GM18858 (cell line): ENCODE results near the gene INPP4B.
A peak's percentile ranks its signal among the peaks of the same experiment; 100 is the strongest.

Experiments used
- ATAC-seq: cut with Tn5 transposase; IDR thresholded peaks from one replicate; pipeline ENCODE4 v1.9.1; 2021; ENCODE audit not compliant: unreplicated experiment

INPP4B gene

DNA sequence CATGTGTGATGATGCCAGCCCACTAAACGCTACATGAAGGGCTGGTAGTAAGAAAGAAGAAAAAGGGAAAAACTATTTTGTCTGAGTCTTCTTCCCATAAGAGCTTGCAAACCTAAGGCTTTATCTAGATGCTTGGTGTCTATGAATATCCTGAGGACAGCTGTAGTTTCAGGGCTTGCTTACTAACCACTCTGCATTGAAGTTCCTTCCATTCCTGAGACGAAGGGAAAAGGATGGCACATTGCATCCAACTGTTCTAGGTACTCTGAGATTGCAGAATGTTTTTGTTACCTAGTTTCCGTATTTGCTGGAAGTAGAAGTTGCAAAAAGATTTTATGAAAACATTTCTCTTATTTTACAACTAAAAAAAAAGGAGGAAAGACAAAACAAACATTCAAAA, 665.1 kb downstream of the INPP4B start:
- ATAC-seq = no peak

DNA sequence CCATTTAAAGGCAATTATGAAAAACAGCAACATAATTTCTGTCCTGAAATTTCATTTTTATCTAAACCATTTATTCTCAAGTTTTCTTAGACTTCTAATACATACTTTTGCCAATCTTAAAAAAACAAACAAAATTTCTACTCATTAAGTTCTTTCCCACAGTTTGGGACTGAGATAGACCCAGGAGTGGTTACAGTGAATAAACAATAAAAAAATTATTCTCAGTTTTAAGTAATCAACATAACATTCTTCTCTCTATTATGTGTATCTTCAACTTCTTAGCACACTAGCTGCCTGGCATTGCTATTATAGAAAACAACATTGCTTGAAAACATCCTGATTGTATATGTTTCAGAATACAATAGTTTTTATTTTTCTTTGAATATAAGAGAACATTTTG, 676.9 kb downstream of the INPP4B start:
- no peak for ATAC-seq

DNA sequence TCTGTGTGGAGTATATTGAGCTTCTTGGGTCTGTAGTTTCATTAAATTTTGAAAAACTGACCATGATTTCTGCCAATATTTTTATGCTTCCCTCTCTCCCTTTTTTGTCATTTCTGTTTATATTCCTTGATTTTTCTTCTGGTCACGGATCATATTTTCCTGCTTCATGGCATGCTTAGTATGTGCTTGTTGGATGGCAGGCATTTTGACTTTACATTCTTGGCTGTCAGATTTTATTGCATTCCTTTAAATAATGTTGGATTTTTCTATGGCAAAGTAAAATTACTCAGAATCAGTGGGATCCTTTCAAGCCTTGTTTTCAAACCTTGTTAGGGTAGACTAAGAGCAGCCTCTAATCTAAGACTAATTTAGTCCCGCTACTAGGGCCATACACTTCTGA, 677.9 kb downstream of the INPP4B start:
- ATAC-seq = no peak

GRCh38 chr4:142164767-142165500, 681.2 kb downstream of the INPP4B start:
- ATAC-seq = no peak

DNA sequence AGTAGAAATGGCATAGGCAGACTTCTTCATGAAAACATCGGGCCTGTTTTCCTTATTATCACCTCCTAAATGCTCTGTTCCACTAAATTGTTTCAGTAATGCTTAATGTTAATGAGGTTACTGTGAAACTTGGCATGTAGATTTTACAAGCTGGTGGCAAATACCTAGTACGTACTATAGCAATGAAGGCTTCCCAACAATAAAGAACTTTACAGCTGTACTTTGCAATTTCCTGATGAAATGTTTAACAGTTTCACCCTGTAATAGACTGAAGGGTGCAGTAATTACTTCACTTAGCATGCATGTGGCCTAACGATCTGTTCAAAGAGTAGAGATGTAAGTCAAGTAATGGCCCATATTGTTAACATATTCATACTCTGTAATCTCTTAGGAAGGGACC, 685.0 kb downstream of the INPP4B start:
- ATAC-seq = no peak

- no peak for ATAC-seq
These were observed 685.6 kb downstream of the INPP4B start for GRCh38 chr4:142160509-142160908.

GRCh38 chr4:142158980-142159379, 687.1 kb downstream of the INPP4B start:
- ATAC-seq = no peak

DNA sequence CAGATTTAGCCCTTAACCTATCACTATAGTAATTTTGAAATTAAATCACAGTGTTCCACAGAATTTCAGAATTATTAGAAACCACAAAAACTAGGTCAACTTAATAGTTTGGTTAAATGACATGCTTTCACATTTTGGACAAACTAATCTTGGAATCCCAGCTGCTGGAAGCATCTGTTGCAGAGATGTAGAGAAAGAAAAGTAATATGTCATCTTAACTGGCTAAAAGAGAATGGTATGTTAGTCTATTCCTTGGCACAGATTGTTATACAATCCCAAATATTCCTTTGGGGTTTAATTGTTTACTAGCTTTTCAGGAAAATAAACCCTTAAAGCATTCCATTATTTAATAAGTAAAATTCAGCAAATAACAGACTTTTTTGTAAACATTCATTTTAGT, 689.8 kb downstream of the INPP4B start:
- ATAC-seq = no peak

DNA sequence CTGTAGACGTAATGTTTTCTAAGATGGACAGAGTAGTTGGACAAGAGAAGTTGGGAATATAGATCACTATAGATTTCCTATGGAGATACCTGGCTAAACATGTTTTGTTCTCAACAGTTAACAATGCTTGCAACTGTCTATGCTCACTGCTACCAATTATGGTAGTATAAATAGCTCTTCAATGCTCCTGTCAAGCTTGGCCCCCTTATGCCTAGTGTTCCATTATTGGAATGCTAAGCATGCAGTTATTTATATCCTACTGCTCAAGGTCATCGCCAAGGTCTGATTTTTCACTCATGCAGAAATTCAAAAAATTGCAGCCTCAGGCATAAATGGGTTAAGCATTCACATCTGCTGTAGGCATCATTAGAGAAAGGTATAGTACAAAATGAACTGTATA, 690.8 kb downstream of the INPP4B start:
- ATAC-seq = no peak

GRCh38 chr4:142150483-142150882, 695.6 kb downstream of the INPP4B start:
- no peak for ATAC-seq

DNA sequence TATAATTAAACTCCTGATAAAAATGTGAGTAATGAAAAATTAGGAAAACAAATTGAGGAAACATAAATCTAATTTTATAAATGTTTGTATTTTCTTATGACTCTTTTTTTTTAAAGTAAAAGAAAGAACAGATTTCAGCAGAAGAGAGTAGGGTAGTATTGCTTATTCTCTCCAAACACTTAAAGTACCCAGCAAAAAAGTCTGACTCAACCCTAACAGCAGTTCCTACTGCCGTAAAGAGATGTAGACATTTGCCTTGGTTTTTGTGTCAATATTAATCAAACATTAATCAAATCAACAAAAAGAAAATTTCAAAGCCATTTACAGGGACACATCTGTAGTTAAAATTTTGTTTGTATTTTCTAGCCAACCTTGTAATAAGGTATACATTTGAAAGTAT, 701.3 kb downstream of the INPP4B start:
- ATAC-seq = no peak

GRCh38 chr4:142142366-142143054, 703.6 kb downstream of the INPP4B start:
- no peak for ATAC-seq

- ATAC-seq = no peak
These were observed 704.9 kb downstream of the INPP4B start for GRCh38 chr4:142141224-142141623.

GRCh38 chr4:142130666-142131065, 715.4 kb downstream of the INPP4B start:
- ATAC-seq = no peak

DNA sequence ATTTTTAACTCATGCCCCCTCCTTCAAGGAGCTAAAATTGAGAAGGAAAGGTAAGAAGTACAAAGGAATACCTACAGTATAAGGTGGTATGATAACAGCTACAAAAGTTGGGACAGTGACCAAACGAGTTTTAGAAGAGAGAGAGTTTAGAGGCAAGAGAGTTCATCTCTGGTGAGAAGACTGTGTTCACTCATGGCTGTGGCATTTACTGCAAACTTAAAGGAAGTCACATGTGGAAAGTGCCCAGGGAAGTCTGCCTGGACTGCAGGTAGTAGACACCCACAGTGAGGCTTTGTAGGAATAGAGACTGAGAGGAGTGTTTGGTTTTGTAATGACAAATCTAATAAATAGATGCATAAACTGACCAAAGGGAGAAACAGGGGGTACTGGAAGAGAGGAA, 716.2 kb downstream of the INPP4B start:
- no peak for ATAC-seq

- ATAC-seq = no peak
These were observed 716.6 kb downstream of the INPP4B start for GRCh38 chr4:142129473-142129872.

DNA sequence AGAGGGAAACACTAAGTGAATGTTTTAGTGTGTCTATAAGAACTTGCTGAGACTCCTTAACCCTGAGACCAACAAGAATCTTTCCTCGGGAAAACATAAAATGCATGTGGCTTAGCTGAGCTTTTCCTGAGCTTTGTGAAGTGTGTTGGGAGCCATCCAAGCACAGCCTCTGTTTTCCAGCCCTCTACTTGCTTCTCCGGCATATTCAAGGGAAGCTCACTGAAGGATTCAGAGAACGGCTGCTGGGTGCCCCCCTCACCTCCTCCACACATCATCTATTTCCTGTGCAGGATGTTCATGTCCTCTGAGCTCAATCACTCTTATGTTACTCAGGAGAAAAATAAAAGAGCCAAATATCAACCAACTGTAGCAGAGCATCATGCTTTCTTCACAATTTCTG, 717.6 kb downstream of the INPP4B start:
- no peak for ATAC-seq

GRCh38 chr4:142126890-142127497, 719.1 kb downstream of the INPP4B start:
- ATAC-seq = peak; percentile 78

GRCh38 chr4:142124874-142125273, 721.2 kb downstream of the INPP4B start:
- no peak for ATAC-seq

GRCh38 chr4:142121448-142122350, 724.4 kb downstream of the INPP4B start:
- no peak for ATAC-seq

- no peak for ATAC-seq
These were observed 725.2 kb downstream of the INPP4B start for GRCh38 chr4:142120921-142121320.
